HepG2 (cell line): ENCODE measurements around the gene DSCAML1. TPM values are rescaled to one million over a fixed set of nuclear protein-coding genes. Genes with fewer than 3 reads are reported as not detected.

Experiments used
- AGO1 ChIP-seq: fragments of 200-400 bp; formaldehyde crosslinking; IDR thresholded peaks from 2 replicates; pipeline ENCODE4 v1.6.1; 2017; ENCODE audit warnings: mild to moderate bottlenecking, low read depth, low read length, moderate library complexity; ENCODE audit not compliant: poor library complexity, severe bottlenecking
- ARHGAP35 ChIP-seq: sonication (generic); formaldehyde crosslinking; IDR thresholded peaks from 2 replicates; pipeline ENCODE4 v1.9.0; 2022; ENCODE audit warnings: mild to moderate bottlenecking, inconsistent platforms, moderate library complexity, missing genetic modification reagents, borderline replicate concordance
- CHD4 ChIP-seq: fragments of 200-600 bp; sonication (generic); IDR thresholded peaks from 2 replicates; pipeline ENCODE4 v1.7.0; 2017; ENCODE audit warnings: mild to moderate bottlenecking, low read length, borderline replicate concordance
- CTCF ChIP-seq: sonication (generic); formaldehyde crosslinking; IDR thresholded peaks from 2 replicates; pipeline ENCODE4 v1.5.0; 2020; ENCODE audit warnings: mild to moderate bottlenecking, missing genetic modification reagents, moderate library complexity
- E2F1 ChIP-seq: sonication (generic); formaldehyde crosslinking; IDR thresholded peaks from 2 replicates; pipeline ENCODE4 v1.5.0; 2020; ENCODE audit warnings: missing genetic modification reagents
- JUND ChIP-seq: sonication (generic); formaldehyde crosslinking; IDR thresholded peaks from 2 replicates; pipeline ENCODE4 v1.8.0; 2022; ENCODE audit warnings: mild to moderate bottlenecking, missing genetic modification reagents
- RCOR2 ChIP-seq: IDR thresholded peaks from 2 replicates; pipeline ENCODE4 v1.6.1; 2016; ENCODE audit warnings: missing biosample characterization, missing genetic modification reagents
- RXRB ChIP-seq: IDR thresholded peaks from 2 replicates; pipeline ENCODE4 v1.6.1; 2016; ENCODE audit warnings: borderline replicate concordance, missing genetic modification reagents, missing compliant biosample characterization
- SRY ChIP-seq: sonication (generic); formaldehyde crosslinking; IDR thresholded peaks from 2 replicates; pipeline ENCODE4 v1.8.0; 2022; ENCODE audit warnings: mild to moderate bottlenecking, missing genetic modification reagents
- SYNCRIP ChIP-seq: fragments of 200-400 bp; formaldehyde crosslinking; IDR thresholded peaks from 2 replicates; pipeline ENCODE4 v1.6.1; 2018; ENCODE audit warnings: mild to moderate bottlenecking, low read depth, low read length; ENCODE audit not compliant: insufficient read depth
- TCF12 ChIP-seq, 2 experiments: fragments of 450-650 bp in 1 of 2; sonication (generic) in 1 of 2; formaldehyde crosslinking in 1 of 2; IDR thresholded peaks; 2 replicates each; pipeline versions ENCODE4 v1.6.1 to v1.8.0; 2017 to 2022; ENCODE audit warnings: antibody characterized with exemption in 1 of 2, mild to moderate bottlenecking in 1 of 2, missing genetic modification reagents in 1 of 2, moderate library complexity in 1 of 2
- ZBTB7B ChIP-seq: sonication (generic); formaldehyde crosslinking; IDR thresholded peaks from 2 replicates; pipeline ENCODE4 v1.4.0; 2020; ENCODE audit warnings: missing genetic modification reagents
- ZNF207 ChIP-seq: fragments of 450-650 bp; IDR thresholded peaks from 2 replicates; pipeline ENCODE4 v1.6.1; 2016; ENCODE audit warnings: antibody characterized with exemption, borderline replicate concordance
- ZNF574 ChIP-seq: sonication (generic); formaldehyde crosslinking; IDR thresholded peaks from 2 replicates; pipeline ENCODE4 v1.4.0; 2020; ENCODE audit warnings: missing genetic modification reagents
- polyA plus RNA-seq, 8 experiments: library from polyadenylated mRNA; depleted of rRNA in 3 of 8; stranded (reverse) in 7 of 8; unstranded in 1 of 8; fragments of >200 nt; fragmentation: Illumina TruSeq in 4 of 8; extraction: Trizol in 4 of 8; gene quantifications; 2 replicates each; pipeline versions ENCODE4 v1.2.1 to v1.2.3, GENCODE V29; 2011 to 2016; ENCODE audit warnings: low read depth in 4 of 8, missing spikeins in 1 of 8, mixed read lengths in 1 of 8; ENCODE audit not compliant: insufficient read depth in 1 of 8
- total RNA-seq, 5 experiments: library from RNA; depleted of rRNA; stranded (reverse); fragments of >200 nt; fragmentation: Illumina TruSeq; extraction: Trizol; gene quantifications; 2 replicates each; pipeline ENCODE4 v1.2.3, GENCODE V29; 2016; ENCODE audit warnings: low read depth in 1 of 5
- TF ChIP-seq, protein P1 (sequence below): sonication (generic); formaldehyde crosslinking; conservative IDR thresholded peaks from 2 replicates; pipeline ENCODE4 v1.4.0; 2020; ENCODE audit warnings: mild to moderate bottlenecking, missing genetic modification reagents, moderate library complexity
- TF ChIP-seq, protein P2 (sequence below): sonication (generic); formaldehyde crosslinking; IDR thresholded peaks from 2 replicates; pipeline ENCODE4 v1.4.0; 2020; ENCODE audit warnings: missing genetic modification reagents, borderline replicate concordance

Gene DSCAML1
- total and polyA plus RNA-seq, 2 of the 13 experiments (the other 11 are each of a cell fraction or from before 2014, with no cell fraction given) = 0.29 to 0.40 TPM

GRCh38 chr11:117410861-117411710 lies 385.9 kb downstream of the DSCAML1 start (continued):
- no peak for TF ChIP-seq ZNF207
- TF ChIP-seq CHD4 = 0 out of 2 replicates have a peak, but pooled peaks have one; percentile 28
- TF ChIP-seq SYNCRIP = no peak
- TF ChIP-seq ZNF574 (CRISPR knock-in tag) = peak; percentile 56
- TF ChIP-seq AGO1 = no peak
- no peak for TF ChIP-seq JUND (CRISPR knock-in tag)
- no peak for TF ChIP-seq ARHGAP35 (CRISPR knock-in tag)
- TF ChIP-seq E2F1 (CRISPR knock-in tag) = no peak
- TF ChIP-seq RCOR2 (CRISPR knock-in tag) = no peak
- TF ChIP-seq, protein P1, sequence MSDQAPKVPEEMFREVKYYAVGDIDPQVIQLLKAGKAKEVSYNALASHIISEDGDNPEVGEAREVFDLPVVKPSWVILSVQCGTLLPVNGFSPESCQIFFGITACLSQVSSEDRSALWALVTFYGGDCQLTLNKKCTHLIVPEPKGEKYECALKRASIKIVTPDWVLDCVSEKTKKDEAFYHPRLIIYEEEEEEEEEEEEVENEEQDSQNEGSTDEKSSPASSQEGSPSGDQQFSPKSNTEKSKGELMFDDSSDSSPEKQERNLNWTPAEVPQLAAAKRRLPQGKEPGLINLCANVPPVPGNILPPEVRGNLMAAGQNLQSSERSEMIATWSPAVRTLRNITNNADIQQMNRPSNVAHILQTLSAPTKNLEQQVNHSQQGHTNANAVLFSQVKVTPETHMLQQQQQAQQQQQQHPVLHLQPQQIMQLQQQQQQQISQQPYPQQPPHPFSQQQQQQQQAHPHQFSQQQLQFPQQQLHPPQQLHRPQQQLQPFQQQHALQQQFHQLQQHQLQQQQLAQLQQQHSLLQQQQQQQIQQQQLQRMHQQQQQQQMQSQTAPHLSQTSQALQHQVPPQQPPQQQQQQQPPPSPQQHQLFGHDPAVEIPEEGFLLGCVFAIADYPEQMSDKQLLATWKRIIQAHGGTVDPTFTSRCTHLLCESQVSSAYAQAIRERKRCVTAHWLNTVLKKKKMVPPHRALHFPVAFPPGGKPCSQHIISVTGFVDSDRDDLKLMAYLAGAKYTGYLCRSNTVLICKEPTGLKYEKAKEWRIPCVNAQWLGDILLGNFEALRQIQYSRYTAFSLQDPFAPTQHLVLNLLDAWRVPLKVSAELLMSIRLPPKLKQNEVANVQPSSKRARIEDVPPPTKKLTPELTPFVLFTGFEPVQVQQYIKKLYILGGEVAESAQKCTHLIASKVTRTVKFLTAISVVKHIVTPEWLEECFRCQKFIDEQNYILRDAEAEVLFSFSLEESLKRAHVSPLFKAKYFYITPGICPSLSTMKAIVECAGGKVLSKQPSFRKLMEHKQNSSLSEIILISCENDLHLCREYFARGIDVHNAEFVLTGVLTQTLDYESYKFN (CRISPR knock-in tag) = peak; percentile 77
- no peak for TF ChIP-seq SRY
- TF ChIP-seq ZBTB7B = peak; percentile 65; the same call in 1 of the 2 replicates
- TF ChIP-seq, protein P2, sequence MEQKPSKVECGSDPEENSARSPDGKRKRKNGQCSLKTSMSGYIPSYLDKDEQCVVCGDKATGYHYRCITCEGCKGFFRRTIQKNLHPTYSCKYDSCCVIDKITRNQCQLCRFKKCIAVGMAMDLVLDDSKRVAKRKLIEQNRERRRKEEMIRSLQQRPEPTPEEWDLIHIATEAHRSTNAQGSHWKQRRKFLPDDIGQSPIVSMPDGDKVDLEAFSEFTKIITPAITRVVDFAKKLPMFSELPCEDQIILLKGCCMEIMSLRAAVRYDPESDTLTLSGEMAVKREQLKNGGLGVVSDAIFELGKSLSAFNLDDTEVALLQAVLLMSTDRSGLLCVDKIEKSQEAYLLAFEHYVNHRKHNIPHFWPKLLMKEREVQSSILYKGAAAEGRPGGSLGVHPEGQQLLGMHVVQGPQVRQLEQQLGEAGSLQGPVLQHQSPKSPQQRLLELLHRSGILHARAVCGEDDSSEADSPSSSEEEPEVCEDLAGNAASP (CRISPR knock-in tag) = peak; percentile 47; the same call in 1 of the 2 replicates
- peak; percentile 56; the same call in 1 of the 2 replicates for TF ChIP-seq RXRB (CRISPR knock-in tag)
- TF ChIP-seq CTCF = peak; percentile 82
- no peak for TF ChIP-seq TCF12 (IDR thresholded peaks at IDR 0.05)
- 0 out of 2 replicates have a peak, but pooled peaks have one; percentile 41 for TF ChIP-seq TCF12 (CRISPR knock-in tag; IDR thresholded peaks at IDR 0.05)
